ENCODE measurements around the gene TBC1D22A. TPM values are rescaled to one million over a fixed set of nuclear protein-coding genes. Genes with fewer than 3 reads are reported as not detected.

TBC1D22A gene
- total and polyA plus RNA-seq, 2 donors (not counting 3 experiments of a cell fraction or from before 2014, with no cell fraction given), result 26.1 to 32.4 TPM

DNA sequence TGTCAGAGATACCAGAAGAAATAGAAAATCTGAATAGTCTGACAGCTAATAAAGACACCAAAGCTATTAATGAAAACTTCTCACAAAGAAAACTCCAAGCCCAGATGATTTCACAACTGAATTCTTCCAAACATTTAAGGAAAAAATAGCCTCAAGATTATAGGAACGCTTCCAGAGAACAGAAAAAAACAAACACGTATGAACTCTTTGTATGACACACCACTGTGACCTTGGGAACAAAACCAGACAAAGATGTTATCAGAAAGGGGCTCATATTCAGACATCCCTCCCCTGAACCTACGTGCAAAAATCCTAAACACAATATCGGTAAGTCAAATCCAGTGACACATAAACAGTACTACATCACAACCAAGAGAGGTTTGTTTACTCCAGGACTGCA lies 47.9 kb upstream of the TBC1D22A start:
- Histone ChIP-seq H3K9me1 (replicated peaks; ENCODE audit: control insufficient read depth, extremely low read depth, insufficient read depth, low read length) (no peaks in the 10 kb centered on the region), H3K4me1 (ENCODE audit: control insufficient read depth, extremely low read depth, insufficient read depth, low read length) (no peaks in the 10 kb centered on the region), H3K9me3 (replicated peaks; ENCODE audit: control insufficient read depth, insufficient read depth, low read length) (no peaks in the 10 kb centered on the region), H3K9ac (replicated peaks; ENCODE audit: extremely low read depth, insufficient read depth, low read length) (no peak overlapping the region), H3K36me3 (ENCODE audit: control insufficient read depth in 2 of 2, extremely low read depth in 1 of 2, insufficient read depth in 2 of 2, low read length in 2 of 2) (peaks cover 20 to 33% of the 10 kb centered on the region in 2 experiments), H3K4me3 (replicated peaks in 1 of 3; ENCODE audit: insufficient read depth in 1 of 3, low read depth in 1 of 3, low read length in 3 of 3) (no peak overlapping the region), H3K27me3 (ENCODE audit: control insufficient read depth in 2 of 2, insufficient read depth in 2 of 2, low read length in 2 of 2) (no peaks in the 10 kb centered on the region), H3K79me2 (ENCODE audit: control insufficient read depth, insufficient read depth, low read length) (peaks cover 32% of the 10 kb centered on the region), H3K27ac (ENCODE audit: insufficient read depth, low read depth, low read length) (peak overlapping the region; percentile 21), H2AFZ (ENCODE audit: low read depth, low read length) (no peak overlapping the region), H3K4me2 (ENCODE audit: insufficient read depth, low read length) (no peak overlapping the region), H4K20me1 (replicated peaks; ENCODE audit: control insufficient read depth, extremely low read depth, insufficient read depth, low read length) (no peaks in the 10 kb centered on the region)
- TF ChIP-seq MYC (IDR thresholded peaks at IDR 0.05; ENCODE audit: low read depth, low read length), result no peak
- peak; percentile 21 for TF ChIP-seq GATA2 (IDR thresholded peaks at IDR 0.05; ENCODE audit: insufficient read depth, insufficient read length, low read depth, low read length)
- TF ChIP-seq EZH2 (IDR thresholded peaks at IDR 0.05; ENCODE audit: borderline replicate concordance, low read depth, low read length, severe bottlenecking), result no peak
- dilution Hi-C loops (cut with MboI; ENCODE audit: extremely low pct_ligation_motif_present, low sequenced_read_pairs), result no loop called here
- no peak for FAIRE-seq
- intact Hi-C loops (cut with micrococcal nuclease), result no loop called here
- POLR2A ChIA-PET, result no interaction called here
- CTCF ChIA-PET, result interaction anchor here (1.0 kb wide), 1 partner anchor 44 kb away, joined by 3 read pairs; no protein-coding TSS in a partner anchor
- peak; percentile 56 for DNase-seq (ENCODE audit: low read depth, low spot score)
- no TSS peak for BruUV-seq (replicated peaks)

DNA sequence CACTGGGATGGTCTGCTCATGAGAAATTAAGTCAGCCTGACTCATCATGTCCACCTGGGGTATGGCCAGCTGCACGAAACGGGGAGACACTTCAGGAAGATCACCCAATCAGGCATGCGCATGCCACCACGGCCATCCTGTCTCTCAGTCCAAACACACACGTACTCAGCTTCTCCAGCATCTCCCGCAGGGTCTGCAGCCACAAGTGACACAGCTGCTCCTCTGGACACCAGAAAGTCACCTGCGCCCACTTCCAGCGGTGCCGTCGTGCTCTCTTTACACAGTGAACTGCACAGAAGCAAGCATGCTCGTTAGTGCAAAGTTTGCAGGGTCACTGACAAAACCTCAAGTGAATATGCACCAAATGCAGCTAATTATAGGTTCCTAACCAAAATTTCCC lies 42.5 kb upstream of the TBC1D22A start:
- Histone ChIP-seq H3K36me3 (ENCODE audit: control insufficient read depth in 2 of 2, extremely low read depth in 1 of 2, insufficient read depth in 2 of 2, low read length in 2 of 2) (peaks cover 11 to 31% of the 10 kb centered on the region in 2 experiments), H3K27ac (ENCODE audit: insufficient read depth, low read depth, low read length) (no peak overlapping the region), H3K9me1 (replicated peaks; ENCODE audit: control insufficient read depth, extremely low read depth, insufficient read depth, low read length) (no peaks in the 10 kb centered on the region), H3K4me2 (ENCODE audit: insufficient read depth, low read length) (no peak overlapping the region), H3K9me3 (replicated peaks; ENCODE audit: control insufficient read depth, insufficient read depth, low read length) (no peaks in the 10 kb centered on the region), H4K20me1 (replicated peaks; ENCODE audit: control insufficient read depth, extremely low read depth, insufficient read depth, low read length) (peaks cover 2% of the 10 kb centered on the region), H3K4me1 (ENCODE audit: control insufficient read depth, extremely low read depth, insufficient read depth, low read length) (no peaks in the 10 kb centered on the region), H2AFZ (ENCODE audit: low read depth, low read length) (no peak overlapping the region), H3K4me3 (replicated peaks in 1 of 3; ENCODE audit: insufficient read depth in 1 of 3, low read depth in 1 of 3, low read length in 3 of 3) (no peak overlapping the region), H3K79me2 (ENCODE audit: control insufficient read depth, insufficient read depth, low read length) (peaks cover 59% of the 10 kb centered on the region), H3K9ac (replicated peaks; ENCODE audit: extremely low read depth, insufficient read depth, low read length) (no peak overlapping the region), H3K27me3 (ENCODE audit: control insufficient read depth in 2 of 2, insufficient read depth in 2 of 2, low read length in 2 of 2) (no peaks in the 10 kb centered on the region)
- intact Hi-C loops (cut with micrococcal nuclease) (no loop called here), dilution Hi-C loops (cut with MboI; ENCODE audit: extremely low pct_ligation_motif_present, low sequenced_read_pairs) (no loop called here)
- no peak for FAIRE-seq
- no TSS peak for BruUV-seq (replicated peaks)
- DNase-seq (ENCODE audit: low read depth, low spot score), result no peak
- no peak for TF ChIP-seq JUN (IDR thresholded peaks at IDR 0.05; ENCODE audit: borderline replicate concordance, insufficient read depth, insufficient read length, low read depth)
- TF ChIP-seq, protein P1, sequence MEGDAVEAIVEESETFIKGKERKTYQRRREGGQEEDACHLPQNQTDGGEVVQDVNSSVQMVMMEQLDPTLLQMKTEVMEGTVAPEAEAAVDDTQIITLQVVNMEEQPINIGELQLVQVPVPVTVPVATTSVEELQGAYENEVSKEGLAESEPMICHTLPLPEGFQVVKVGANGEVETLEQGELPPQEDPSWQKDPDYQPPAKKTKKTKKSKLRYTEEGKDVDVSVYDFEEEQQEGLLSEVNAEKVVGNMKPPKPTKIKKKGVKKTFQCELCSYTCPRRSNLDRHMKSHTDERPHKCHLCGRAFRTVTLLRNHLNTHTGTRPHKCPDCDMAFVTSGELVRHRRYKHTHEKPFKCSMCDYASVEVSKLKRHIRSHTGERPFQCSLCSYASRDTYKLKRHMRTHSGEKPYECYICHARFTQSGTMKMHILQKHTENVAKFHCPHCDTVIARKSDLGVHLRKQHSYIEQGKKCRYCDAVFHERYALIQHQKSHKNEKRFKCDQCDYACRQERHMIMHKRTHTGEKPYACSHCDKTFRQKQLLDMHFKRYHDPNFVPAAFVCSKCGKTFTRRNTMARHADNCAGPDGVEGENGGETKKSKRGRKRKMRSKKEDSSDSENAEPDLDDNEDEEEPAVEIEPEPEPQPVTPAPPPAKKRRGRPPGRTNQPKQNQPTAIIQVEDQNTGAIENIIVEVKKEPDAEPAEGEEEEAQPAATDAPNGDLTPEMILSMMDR (IDR thresholded peaks at IDR 0.05; ENCODE audit: extremely low read depth in 1 of 2, insufficient read depth in 1 of 2, low read depth in 1 of 2, low read length in 2 of 2), result no peak
- TF ChIP-seq FOS (IDR thresholded peaks at IDR 0.05; ENCODE audit: borderline replicate concordance, insufficient read depth, low read length), result no peak
- TF ChIP-seq EZH2 (IDR thresholded peaks at IDR 0.05; ENCODE audit: borderline replicate concordance, low read depth, low read length, severe bottlenecking), result no peak
- TF ChIP-seq, protein P2, sequence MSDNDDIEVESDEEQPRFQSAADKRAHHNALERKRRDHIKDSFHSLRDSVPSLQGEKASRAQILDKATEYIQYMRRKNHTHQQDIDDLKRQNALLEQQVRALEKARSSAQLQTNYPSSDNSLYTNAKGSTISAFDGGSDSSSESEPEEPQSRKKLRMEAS (IDR thresholded peaks at IDR 0.05; ENCODE audit: insufficient read depth, insufficient read length), result no peak
- TF ChIP-seq POLR2A (IDR thresholded peaks at IDR 0.05; ENCODE audit: low read depth, low read length), result no peak
- no peak for TF ChIP-seq POLR2AphosphoS5 (IDR thresholded peaks at IDR 0.05; ENCODE audit: insufficient read depth, low read depth, low read length)
- TF ChIP-seq GATA2 (IDR thresholded peaks at IDR 0.05; ENCODE audit: insufficient read depth, insufficient read length, low read depth, low read length), result no peak
- no peak for TF ChIP-seq MYC (IDR thresholded peaks at IDR 0.05; ENCODE audit: low read depth, low read length)
- ChIA-PET CTCF (interaction anchor here (1.1 to 1.4 kb wide), 2 partner anchors 10 to 29 kb away, joined by 3 read pairs; no protein-coding TSS in a partner anchor), POLR2A (no interaction called here)
